Tongue (tissue), 2 donors: Measurements from ENCODE around the gene F8. TPM values are rescaled to one million over a fixed set of nuclear protein-coding genes. Genes with fewer than 3 reads are reported as not detected.

Experiments
- DNase-seq: peaks from one replicate; pipeline ENCODE4 v3.0.0-alpha.2; 2015
- total RNA-seq: library from RNA; depleted of rRNA; stranded (reverse); fragments of >200 nt; gene quantifications from one replicate; pipeline ENCODE4 v1.2.3, GENCODE V29; 2014

F8 gene
- total RNA-seq, 1 donor from 2014 or later = 7.3 TPM

DNA sequence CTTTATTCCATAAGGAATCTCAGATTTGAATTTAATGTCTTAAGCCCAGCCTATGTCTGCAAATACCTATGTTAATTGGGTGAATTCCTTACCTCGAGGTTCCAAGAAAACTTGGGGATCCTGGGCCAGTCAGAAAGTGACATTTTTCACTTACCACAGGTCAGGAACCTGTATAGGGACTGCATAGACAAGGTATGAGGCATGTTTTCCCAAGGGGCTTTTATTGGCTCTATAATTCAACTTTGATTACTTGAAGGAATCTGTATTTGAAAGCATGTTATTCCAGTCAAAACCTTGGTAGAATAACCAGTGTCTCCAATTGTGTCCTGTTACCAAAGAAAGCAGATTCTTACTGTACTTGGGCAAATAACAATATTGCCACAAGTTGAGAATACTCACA, 208.7 kb downstream of the F8 start:
- no peak for DNase-seq

DNA sequence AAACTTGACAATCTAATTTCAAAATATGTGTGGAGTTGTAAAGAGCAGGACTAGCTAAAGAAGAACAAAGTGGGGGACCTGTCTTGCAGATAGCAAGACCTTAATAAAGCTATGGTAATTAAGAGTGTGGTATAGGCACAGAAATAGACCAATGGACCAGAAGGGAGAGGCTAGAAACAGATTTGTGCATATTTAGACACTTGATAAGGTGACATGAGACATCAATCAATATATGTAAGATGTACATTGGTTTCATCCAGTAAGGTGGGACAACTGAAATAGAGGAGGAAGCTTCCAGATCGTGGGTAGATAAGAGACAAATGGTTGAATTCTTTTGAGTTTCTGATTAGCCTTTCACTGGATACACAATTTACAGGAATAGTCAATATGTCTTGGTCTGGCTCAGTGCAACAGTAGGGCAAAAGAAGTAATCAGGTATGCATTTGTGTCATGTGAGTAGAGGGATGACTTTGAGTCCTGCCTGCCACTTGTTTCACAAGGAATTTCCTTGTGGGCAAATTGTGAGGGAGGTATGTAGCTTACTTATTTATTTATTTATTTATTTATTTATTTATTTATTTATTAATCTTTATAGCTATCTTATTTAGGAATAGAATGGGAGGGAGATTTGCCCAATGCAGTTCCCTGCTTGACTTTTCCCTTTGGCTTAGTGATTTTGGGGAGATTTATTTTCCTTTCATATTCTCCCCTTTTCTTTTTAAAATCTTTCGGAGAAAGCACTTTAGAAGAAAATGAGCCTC, 210.0 kb downstream of the F8 start:
- DNase-seq = no peak

DNA sequence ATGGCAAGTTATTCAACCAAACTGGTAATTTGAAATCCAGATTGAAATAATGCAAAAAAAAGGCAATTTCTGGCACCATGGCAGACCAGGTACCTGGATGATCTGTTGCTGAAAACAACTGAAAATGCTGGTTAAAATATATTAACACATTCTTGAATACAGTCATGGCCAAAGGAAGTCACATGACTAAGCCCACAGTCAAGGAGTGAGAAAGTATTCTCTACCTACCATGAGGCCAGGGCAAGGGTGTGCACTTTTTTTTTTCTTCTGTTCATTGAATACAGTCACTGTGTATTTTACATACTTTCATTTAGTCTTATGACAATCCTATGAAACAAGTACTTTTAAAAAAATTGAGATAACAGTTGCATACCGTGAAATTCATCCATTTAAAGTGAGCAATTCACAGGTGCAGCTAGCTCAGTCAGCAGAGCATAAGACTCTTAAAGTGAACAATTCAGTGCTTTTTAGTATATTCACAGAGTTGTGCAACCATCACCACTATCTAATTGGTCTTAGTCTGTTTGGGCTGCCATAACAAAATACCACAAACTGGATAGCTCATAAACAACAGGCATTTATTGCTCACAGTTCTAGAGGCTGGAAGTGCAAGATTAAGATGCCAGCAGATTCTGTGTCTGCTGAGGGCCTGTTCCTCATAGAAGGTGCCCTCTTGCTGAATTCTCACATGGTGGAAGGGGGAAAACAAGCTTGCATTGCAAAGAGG, 212.4 kb downstream of the F8 start:
- DNase-seq = no peak

DNA sequence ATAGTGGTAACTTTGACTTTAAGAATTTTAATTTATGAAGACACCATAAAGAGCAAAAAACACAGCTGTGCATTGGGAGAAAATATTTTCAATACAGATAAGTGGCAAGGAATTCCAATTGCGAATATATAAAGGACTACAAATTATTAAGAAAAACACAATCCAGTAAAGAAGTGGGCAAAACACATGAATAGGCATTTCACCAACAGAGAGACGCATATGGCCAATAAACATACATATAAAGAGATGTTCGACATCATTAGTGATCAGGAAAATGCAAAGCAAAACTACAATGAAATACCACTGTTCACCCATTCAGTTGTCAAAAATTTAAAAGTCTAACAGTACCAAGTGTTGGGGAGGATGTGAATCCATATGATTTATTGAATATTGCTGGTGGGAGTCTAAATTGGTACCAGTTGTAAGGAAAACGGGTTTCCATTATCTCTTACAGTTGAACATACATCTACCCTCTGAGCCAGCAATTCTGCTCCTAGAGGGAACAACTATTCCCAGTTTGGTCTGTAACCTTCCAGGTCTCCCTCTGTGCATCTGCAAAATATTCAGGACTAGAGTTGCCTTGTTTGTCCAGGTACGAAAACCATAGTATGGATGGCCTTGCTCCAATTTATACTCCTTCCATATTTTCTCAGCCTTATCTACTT, 215.6 kb downstream of the F8 start:
- DNase-seq = no peak

DNA sequence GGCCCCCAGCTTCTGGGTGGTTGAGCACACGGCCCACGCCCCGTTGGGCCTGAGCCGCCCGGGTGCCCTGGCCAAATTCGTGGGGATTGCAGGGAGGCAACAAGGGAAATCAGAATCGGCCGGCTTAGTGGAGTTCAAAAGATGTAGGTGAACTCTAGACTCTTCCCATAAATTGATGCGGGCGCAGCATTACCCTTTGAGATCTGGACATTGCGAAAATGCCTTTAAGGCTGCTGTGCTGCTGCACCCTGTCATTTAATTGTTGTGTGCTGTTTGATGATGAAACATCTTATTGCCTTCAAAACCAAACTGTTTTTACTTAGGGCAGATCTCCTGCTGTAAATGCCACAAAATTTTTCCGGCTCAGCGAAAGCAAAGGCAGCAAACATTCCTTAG, 216.8 kb downstream of the F8 start:
- DNase-seq = no peak

DNA sequence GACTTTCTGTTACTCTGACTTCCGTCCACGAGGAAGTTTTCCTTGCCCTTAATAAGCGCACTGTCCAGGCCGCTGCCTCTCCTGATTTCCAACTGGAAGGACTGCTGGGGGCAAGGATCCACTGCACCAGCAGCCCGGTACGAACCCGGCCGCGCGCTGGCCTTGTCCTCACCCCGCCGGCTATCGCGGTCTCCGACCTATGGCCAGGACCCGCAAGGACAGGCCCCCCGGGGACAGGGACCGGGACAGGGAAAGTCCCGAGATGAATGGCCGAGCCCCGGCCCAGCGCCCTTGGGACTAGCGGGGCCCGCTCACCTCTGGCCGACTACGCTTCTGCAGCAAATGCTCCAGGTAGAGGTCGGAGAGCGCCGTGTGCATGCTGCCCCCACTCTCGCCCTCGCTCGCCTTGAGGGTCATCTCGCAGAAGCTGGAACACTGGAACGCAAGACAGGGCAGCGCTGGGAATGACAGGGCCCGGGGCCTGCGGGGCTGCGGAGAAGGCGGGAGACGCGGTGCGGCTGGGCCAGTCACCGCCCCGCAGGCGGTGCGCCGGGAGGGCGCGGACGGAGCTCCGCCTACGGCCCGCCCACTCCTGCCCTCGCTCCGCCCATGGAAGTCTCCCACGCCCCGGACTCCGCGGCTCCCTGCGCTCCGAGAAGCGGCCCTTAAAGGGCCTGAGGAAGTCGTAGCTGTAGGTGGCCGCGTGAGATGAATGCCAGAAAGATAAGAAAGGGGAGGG, 217.4 kb downstream of the F8 start, which contains the start of gene MPP1:
MPP1 (minus strand) TSS at position 529 of the 739 bp plus-strand sequence; CDS start at position 417, 112 bp downstream.
- peak; percentile 78 for DNase-seq

DNA sequence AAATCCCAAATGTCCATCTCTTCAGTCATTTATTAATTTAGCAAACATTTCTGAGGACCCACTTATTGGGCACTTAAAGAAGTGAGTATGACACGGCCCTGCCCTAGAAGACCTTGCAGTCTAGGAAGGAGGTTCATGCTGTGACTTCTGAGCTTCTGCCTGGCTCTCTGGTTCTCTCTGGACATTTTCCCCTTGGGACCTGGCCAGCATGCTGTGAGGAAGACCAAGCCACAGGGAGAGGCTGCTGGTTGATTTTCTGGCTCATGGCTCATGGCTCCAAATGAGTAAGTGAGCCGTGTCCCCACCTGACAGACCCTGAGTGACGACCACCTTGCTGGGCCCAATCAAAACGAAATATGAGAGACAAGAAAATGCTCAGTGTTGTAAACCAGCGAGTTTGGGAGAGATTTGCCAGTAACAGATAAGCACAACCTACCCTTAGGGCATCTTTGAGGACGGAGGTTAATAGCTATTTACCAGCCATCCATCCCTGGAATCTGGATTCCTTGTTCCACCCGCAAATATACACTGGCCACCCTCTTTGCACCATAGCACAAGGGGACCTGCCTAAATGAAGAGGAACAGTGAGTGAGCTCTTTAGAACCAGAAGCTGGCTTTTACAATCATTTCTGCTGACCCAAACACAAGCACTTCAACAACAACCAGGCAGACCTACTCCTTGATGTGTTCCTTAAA, 218.1 kb downstream of the F8 start:
- no peak for DNase-seq

DNA sequence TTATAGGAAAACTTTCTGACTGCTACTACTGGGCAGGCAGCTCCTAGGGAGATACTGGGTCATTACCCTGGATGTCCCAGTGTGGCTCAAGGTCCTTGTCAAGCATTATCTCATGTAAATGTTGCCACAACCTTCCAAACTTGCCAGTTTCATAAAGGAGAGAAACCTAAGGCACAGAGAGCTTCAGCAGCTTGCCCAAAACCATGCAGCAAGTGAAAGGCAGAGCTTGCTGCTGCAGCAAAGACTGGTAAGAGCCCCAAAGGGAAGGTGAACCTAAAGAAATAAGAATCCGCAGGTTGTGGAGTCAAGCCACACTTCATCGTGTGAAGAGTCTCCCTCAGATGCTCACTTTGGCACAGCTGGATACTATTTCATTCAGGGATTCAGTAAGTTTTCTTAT, 219.6 kb downstream of the F8 start:
- DNase-seq = no peak

DNA sequence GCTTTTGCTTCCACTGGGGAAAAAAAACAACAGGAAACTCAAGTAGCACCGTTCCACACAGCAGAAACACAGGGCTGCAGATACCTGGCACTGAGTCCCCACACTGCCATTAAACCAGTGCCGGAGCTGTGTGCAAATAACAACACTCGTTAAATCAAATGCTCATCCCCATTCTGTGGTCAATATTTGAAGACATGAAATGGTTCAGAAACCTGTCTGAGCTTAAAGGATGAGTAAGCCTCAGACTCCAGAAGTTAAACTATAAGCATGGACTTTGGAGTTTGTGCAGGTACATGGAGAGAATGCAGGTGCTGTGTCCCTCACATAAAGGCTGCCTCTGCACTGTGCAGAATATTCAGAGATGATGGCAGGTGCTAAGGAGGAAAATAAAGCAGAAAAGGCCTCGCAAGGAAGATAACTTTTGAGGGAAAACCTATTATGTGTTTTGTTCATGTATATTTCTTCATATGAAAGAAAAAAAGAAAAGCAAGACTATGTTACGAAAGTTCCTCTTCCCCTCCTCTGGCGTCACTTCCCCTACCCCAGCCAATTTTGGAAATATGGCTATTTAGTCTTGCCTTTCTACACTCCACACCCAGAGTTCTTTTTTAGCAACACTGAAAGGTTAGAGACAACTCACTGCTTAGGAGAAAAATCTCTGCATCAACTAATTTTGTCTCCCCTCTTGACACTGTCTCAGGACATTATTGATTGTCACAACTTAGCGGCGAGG, 221.9 kb downstream of the F8 start:
- no peak for DNase-seq

DNA sequence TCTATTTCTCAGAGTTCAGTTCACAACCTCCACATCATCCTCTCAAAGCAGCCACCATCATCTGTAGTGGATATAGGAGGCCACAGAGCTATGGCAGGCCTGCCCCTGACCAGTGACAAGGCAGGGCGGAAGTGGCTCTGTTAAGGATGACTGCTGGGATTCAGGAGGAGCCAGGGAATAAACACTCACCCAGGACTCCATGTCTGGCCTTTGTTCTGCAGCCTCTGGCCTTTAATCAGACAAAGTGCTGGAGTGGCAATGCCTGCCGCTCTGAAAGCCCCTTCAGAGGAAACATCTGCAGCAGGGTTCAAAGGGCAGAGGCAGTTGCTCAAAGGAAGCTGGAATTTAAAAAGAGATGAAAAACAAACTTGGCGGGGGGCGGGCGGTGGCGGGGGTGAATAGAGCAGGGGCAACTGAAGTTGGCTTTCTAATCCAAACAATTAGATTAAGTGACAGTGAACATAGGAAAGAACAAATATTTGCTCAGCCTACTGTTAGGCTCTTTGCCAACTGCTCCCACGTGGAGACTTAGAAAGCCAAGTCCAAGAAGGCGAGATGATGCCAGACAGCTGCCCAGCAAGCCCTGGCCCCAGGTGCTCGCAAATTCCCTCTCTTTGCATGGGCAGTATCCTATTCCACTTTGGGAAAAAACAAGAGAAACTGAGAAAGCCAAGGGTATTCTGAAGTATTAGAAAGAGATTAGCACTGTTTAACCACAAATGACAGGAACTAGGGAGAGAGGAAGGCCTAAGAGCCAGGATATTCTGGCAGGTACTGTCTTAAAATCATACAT, 222.8 kb downstream of the F8 start:
- peak; percentile 53 for DNase-seq

DNA sequence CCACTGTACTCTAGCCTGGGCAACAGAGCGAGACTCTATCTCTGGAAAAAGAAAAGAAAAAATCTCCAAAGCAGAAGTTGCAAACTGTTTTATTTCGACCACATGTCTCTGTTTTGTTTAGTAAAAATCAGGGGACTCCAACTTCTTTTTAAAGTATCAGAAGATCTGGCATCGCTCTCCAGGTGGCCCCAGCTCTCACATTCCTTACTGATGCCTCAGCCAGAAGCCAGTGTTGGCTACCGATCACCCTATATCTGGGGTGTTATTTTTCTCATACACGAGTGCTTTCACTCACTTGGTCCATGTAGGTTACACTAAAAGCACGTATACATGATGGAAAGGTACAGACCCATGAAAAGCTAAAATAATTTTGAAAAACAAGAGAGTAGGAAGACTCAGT, 225.5 kb downstream of the F8 start:
- no peak for DNase-seq

DNA sequence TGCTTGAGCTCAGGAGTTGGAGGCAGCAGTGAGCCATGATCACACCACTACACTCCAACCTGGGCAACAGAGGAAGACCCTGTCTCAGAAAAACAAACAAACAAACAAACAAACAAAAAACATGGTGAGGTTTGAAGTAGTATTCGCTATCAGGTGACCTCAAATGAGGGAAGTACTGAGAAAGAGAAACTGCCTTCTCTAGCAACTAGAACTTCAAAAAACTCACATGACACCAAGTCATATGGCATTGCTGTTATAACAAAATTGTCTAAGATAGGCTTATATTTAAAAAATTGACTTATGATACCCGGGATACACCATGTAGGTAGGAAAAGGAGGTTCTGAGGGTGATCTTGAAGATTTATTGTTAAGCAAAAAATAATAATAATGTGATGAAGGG, 227.5 kb downstream of the F8 start:
- DNase-seq = no peak

DNA sequence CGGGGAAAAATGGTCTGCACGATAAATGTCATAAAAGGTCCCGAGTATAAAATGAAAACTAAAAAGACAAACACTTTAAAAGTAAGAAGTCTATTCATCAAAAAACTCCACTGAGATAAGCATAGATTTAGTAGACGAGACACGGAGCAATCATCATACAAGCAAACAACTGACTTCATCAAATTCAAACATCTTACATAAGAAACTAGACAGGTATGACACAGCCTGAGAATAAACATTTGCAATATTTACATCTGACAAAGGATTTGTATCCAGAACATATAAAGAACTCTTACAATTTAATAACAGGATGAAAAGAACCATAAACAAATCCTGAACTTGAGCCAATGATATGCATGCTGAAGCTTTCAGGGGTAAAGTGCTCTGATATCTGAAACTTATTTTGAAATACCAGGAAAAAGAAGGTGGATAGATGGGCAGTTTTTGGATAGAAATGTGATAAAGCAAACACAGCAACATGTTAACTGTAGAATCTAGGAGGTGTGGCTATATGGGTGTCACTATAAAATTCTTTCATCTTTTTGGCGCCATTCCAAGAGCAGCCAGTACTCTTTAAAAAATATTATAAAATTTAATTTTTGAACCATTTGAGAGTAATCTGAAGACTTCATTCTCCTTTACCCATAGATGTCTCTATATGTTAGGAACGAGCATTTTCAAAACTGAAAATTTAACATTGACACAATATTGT, 229.3 kb downstream of the F8 start:
- DNase-seq = no peak

DNA sequence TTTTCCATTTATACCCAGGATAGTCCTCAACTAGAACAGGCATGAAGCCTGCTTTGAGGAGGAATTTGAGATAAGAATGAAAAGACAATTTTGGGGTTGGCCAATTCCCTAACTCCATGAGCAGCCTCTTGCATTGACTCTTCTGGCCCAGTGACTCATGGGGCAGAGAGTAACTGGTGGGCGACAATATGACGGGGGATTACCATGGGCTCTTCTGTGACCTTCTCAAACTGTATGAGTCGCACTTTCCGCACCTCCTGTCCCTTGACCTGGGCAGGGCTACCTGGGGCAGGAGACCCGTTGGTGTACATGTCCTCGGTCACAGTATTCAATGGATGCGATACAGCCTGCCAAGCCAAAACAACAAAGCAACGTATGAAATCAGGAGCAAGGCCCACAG, 230.6 kb downstream of the F8 start:
- no peak for DNase-seq

DNA sequence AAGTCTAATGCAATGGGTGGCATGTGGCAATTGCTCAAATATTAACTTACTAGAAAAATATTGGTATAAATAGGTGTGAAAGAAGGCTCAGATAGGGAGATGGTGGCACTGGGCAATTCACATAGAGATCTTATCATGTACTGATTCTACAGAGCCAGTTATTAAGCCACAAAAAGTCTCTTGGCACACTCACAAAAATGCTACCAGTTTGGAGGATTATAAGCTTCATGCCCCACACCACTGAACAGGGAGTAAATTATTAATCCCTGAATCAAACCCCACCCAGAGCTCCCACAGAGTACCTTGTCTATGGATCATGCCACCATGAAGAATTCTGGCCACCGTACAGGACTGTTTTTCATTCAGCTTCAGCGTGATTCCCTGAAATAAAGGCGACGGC, 231.1 kb downstream of the F8 start:
- no peak for DNase-seq
